Kidney (tissue), 14 donors: ENCODE measurements around the gene USP25. TPM values are rescaled to one million over a fixed set of nuclear protein-coding genes. Genes with fewer than 3 reads are reported as not detected.

Source experiments
- DNase-seq, 5 donors: peaks; one replicate each; pipeline ENCODE4 v3.0.0-alpha.2; 2013 to 2020
- FAIRE-seq: peaks from 2 replicates; lab custom pipeline; 2012; peaks lifted over from hg19 to GRCh38; lab: Jason Lieb, UNC
- H3K27ac ChIP-seq, 2 donors: one replicate each; pipeline ENCODE4 v1.7.0; 2013; ENCODE audit warnings: low read depth in 2 of 2, low read length in 2 of 2, inconsistent platforms in 1 of 2
- H3K27me3 ChIP-seq: one replicate; pipeline ENCODE4 v1.7.1; 2013; ENCODE audit warnings: low read length, inconsistent platforms; ENCODE audit not compliant: control insufficient read depth, insufficient read depth
- H3K36me3 ChIP-seq, 3 donors: one replicate each; pipeline versions ENCODE4 v1.7.0 to v1.7.1; 2013; ENCODE audit warnings: low read length in 3 of 3, control low read depth in 1 of 3, inconsistent platforms in 1 of 3; ENCODE audit not compliant: insufficient read depth in 3 of 3, control insufficient read depth in 2 of 3
- H3K4me1 ChIP-seq, 3 donors: one replicate each; pipeline versions ENCODE4 v1.7.0 to v1.7.1; 2013; ENCODE audit warnings: low read length in 3 of 3, inconsistent platforms in 1 of 3, low read depth in 1 of 3; ENCODE audit not compliant: control insufficient read depth in 2 of 3, insufficient read depth in 2 of 3
- H3K4me3 ChIP-seq, 3 donors: one replicate each; pipeline versions ENCODE4 v1.7.0 to v1.8.1; 2013; ENCODE audit warnings: low read length in 3 of 3, control low read depth in 1 of 3, inconsistent platforms in 1 of 3
- H3K9ac ChIP-seq, 3 donors: one replicate each; pipeline versions ENCODE4 v1.7.0 to v1.7.1; 2013; ENCODE audit warnings: low read length in 3 of 3, control low read depth in 1 of 3, inconsistent platforms in 1 of 3
- H3K9me3 ChIP-seq, 3 donors: one replicate each; pipeline versions ENCODE4 v1.7.0 to v1.7.1; 2013; ENCODE audit warnings: low read length in 3 of 3, control low read depth in 1 of 3, inconsistent platforms in 1 of 3; ENCODE audit not compliant: control insufficient read depth in 2 of 3, insufficient read depth in 1 of 3
- intact Hi-C: fragments of 100-400 bp; cut with DNase I; formaldehyde crosslinking; loops from one replicate; pipeline ENCODE4 v1.11.1; 2022
- polyA plus RNA-seq: library from polyadenylated mRNA; stranded (reverse); fragments of 350-450 nt; fragmentation: Illumina TruSeq; extraction: RNeasy Lipid Tissue Mini Kit (QIAGEN cat#74804); gene quantifications from one replicate; pipeline ENCODE4 v1.2.3, GENCODE V29; 2014; ENCODE audit warnings: low read depth, low replicate concordance; ENCODE audit not compliant: insufficient read depth
- total RNA-seq: library from RNA; stranded (reverse); fragmentation: NEBNext Ultra II Directional; extraction: Animal tissue kit (Norgen Biotek cat#: 25700); gene quantifications from one replicate; pipeline ENCODE4 v1.2.1, GENCODE V29; 2021
- TF ChIP-seq, protein P1 (sequence below): IDR thresholded peaks from 3 replicates; pipeline ENCODE4 v1.5.1; 2012; ENCODE audit warnings: mild to moderate bottlenecking, moderate library complexity, borderline replicate concordance; ENCODE audit not compliant: insufficient read depth; ENCODE audit errors: extremely low read depth
- donor health status: control.
- donor health status: control.
- donor health status: control.
- donor health status: control.
- donor health status: control.
- donor health status: DM: yes; HTN: yes; CAD: no.
- donor health status: Normal renal cell carcinoma (clear cell type).

USP25 gene
- total and polyA plus RNA-seq, 2 donors from 2014 or later = 14.0 to 51.6 TPM

DNA sequence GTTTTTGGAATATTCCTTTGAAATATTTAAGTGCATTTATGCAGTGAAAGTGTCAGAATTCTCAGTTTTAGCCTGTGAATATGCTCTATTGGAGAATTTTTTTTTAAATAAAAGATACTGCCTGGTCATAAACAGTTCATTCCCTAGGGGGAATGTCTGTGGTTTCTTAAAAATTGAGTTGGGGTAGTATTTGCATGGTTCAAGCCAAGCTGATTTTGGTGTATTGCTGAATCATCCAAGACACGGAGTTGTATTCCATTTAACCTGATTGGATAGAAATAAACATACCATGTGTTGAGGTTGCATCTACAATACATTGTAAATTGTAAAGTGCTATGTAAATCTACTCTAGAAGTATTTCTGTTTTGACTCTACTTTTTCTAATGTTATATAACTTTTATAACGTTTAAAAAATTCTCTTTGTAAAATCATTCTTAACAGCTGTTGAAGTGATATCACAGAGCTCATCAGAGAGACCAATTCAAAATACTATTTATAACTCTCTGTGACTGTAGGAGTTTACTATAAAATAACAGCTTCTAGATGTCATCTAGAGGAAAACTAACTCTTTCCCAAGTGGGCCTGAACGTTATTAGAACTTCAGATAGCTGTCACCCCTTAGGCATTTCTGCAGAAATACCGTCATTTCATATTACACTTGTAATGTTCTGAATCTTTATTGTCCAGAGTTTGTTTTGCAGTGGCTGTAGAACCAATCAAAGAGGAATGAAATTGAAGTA is 199.1 kb downstream of the USP25 start:
- DNase-seq (no peak), FAIRE-seq (no peak)
- Histone ChIP-seq H3K4me1 (peaks cover 0 to 6% (median 0%) of the 10 kb centered on the region in 3 donors), H3K27me3 (no peaks in the 10 kb centered on the region), H3K36me3 (no peaks in the 10 kb centered on the region), H3K9me3 (no peaks in the 10 kb centered on the region), H3K27ac (no peak overlapping the region), H3K9ac (no peak overlapping the region), H3K4me3 (no peak overlapping the region)
- intact Hi-C loops = no loop called here
- TF ChIP-seq, protein P1, sequence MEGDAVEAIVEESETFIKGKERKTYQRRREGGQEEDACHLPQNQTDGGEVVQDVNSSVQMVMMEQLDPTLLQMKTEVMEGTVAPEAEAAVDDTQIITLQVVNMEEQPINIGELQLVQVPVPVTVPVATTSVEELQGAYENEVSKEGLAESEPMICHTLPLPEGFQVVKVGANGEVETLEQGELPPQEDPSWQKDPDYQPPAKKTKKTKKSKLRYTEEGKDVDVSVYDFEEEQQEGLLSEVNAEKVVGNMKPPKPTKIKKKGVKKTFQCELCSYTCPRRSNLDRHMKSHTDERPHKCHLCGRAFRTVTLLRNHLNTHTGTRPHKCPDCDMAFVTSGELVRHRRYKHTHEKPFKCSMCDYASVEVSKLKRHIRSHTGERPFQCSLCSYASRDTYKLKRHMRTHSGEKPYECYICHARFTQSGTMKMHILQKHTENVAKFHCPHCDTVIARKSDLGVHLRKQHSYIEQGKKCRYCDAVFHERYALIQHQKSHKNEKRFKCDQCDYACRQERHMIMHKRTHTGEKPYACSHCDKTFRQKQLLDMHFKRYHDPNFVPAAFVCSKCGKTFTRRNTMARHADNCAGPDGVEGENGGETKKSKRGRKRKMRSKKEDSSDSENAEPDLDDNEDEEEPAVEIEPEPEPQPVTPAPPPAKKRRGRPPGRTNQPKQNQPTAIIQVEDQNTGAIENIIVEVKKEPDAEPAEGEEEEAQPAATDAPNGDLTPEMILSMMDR = no peak

DNA sequence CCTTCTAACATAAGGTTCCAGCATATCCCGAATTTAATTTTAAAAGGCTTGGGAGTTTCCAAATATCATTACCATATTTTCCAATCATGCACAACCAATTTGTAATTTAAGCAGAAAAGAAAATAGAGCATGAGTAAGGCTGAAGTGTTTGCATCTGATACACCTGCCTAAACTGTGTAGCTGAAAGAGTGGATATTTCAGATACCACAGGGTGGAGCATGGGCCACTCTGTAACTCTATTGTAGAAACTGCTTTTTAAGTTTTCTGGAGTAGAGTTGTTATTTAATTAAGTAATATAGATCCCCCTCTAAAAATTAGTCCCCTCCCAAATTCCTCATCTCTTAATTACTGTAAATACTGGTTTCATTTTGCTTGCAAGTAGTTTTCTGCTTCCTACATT is 199.8 kb downstream of the USP25 start:
- Histone ChIP-seq H3K9ac (no peak overlapping the region), H3K9me3 (no peaks in the 10 kb centered on the region), H3K4me1 (peaks cover 0 to 6% (median 0%) of the 10 kb centered on the region in 3 donors), H3K36me3 (no peaks in the 10 kb centered on the region), H3K4me3 (no peak overlapping the region), H3K27me3 (no peaks in the 10 kb centered on the region), H3K27ac (no peak overlapping the region)
- DNase-seq = no peak
- TF ChIP-seq, protein P1 = no peak
- intact Hi-C loops = no loop called here
- no peak for FAIRE-seq
